ENCODE data around the gene GARIN5B. TPM values are rescaled to one million over a fixed set of nuclear protein-coding genes. Genes with fewer than 3 reads are reported as not detected.

GARIN5B gene
- total RNA-seq, 1 experiment from 2014 or later = not detected

DNA sequence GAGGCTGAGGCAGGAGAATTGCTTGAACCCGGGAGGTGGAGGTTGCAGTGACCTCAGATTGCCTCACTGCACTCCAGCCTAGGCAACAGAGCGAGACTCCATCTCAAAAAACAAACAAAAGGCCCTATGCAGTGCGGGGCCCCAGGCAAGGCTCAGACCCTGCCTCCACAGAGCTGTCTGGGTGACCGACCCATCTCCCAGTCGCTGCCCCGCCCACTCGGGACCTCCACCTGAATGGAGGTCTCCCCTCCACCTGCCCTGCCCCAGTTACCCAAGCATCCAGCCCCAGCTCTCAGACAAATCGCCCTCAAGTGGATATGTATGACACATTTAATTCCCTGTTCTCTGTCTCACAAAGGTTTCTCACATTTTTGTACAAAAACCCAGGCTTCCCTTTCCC, 2.2 kb upstream of the GARIN5B start:
- BruUV-seq (replicated peaks) = no TSS peak

DNA sequence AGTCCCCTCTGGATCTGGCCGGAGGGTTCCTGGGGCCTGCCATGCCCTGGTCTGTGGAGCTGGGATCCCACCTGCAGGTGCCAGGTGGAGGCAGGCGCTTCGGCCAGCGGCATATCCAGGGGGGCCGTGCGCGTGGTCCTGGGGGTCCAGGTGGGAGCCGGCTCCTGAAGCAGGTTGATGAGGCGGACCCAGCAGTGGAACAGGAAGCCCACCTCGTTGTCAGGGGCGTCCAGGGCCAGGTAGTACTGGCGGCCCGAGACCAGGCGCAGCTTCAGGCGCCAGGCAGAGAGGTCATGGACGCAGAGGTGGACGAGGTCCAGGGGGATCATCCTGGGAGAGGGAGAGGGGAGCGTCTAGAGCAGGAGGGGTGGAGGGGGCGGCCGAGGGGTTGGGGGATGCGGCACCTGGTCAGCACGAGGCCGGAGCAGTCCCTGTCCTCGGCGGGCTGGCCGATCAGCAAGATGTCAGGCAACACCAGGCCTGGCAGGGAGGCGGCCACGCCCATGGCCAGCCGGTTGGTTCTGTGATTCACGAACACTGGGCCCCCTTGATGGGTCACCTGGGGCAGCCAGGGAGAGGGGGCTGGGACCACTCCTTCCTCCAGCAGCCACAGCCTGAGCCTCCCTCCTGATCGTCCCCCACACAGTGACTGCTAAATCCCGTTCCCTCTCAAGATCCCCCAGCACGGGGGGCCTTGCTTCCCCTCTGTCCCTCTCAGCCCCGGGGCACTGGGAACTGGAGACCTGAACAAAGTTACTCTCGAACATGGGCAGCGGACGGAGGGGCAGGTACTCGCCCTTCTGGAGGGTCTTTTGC, 678 bp downstream of the GARIN5B start:
- TF ChIP-seq, protein P1, sequence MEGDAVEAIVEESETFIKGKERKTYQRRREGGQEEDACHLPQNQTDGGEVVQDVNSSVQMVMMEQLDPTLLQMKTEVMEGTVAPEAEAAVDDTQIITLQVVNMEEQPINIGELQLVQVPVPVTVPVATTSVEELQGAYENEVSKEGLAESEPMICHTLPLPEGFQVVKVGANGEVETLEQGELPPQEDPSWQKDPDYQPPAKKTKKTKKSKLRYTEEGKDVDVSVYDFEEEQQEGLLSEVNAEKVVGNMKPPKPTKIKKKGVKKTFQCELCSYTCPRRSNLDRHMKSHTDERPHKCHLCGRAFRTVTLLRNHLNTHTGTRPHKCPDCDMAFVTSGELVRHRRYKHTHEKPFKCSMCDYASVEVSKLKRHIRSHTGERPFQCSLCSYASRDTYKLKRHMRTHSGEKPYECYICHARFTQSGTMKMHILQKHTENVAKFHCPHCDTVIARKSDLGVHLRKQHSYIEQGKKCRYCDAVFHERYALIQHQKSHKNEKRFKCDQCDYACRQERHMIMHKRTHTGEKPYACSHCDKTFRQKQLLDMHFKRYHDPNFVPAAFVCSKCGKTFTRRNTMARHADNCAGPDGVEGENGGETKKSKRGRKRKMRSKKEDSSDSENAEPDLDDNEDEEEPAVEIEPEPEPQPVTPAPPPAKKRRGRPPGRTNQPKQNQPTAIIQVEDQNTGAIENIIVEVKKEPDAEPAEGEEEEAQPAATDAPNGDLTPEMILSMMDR (IDR thresholded peaks at IDR 0.05; ENCODE audit: unreplicated experiment) = no peak
- H3K9me3 Mint-ChIP-seq (ENCODE audit: low read depth, unreplicated experiment) = no peaks in the 10 kb centered on the region
- no peak for DNase-seq
- H3K36me3 Mint-ChIP-seq (ENCODE audit: insufficient read depth, unreplicated experiment) = peaks cover 4% of the 10 kb centered on the region
- intact Hi-C loops (cut with micrococcal nuclease; ENCODE audit: unreplicated experiment) = no loop called here
- H3K4me1 Mint-ChIP-seq (ENCODE audit: low read depth, unreplicated experiment) = no peaks in the 10 kb centered on the region
- CTCF ChIA-PET = interaction anchor here (1.1 kb wide), 1 partner anchor 61 kb away, joined by 3 read pairs; no protein-coding TSS in a partner anchor
- peaks cover 65% of the 10 kb centered on the region for H3K27me3 Mint-ChIP-seq (ENCODE audit: unreplicated experiment)
- no peak overlapping the region for H3K4me3 Mint-ChIP-seq (ENCODE audit: low read depth, unreplicated experiment)
- no TSS peak for BruUV-seq (replicated peaks)
- no peak overlapping the region for H3K27ac Mint-ChIP-seq (ENCODE audit: unreplicated experiment)

More for the DNA sequence above, 2.2 kb upstream of the GARIN5B start:
- CTCF ChIA-PET = no interaction called here
- intact Hi-C loops (cut with micrococcal nuclease; ENCODE audit: unreplicated experiment) = no loop called here
- peaks cover 7% of the 10 kb centered on the region for H3K4me1 Mint-ChIP-seq (ENCODE audit: low read depth, unreplicated experiment)
- H3K9me3 Mint-ChIP-seq (ENCODE audit: low read depth, unreplicated experiment) = no peaks in the 10 kb centered on the region
- H3K27ac Mint-ChIP-seq (ENCODE audit: unreplicated experiment) = no peak overlapping the region
- no peak for DNase-seq
- no peak overlapping the region for H3K4me3 Mint-ChIP-seq (ENCODE audit: low read depth, unreplicated experiment)
- H3K36me3 Mint-ChIP-seq (ENCODE audit: insufficient read depth, unreplicated experiment) = peaks cover 15% of the 10 kb centered on the region
- H3K27me3 Mint-ChIP-seq (ENCODE audit: unreplicated experiment) = peaks cover 72% of the 10 kb centered on the region
- TF ChIP-seq, protein P1 (IDR thresholded peaks at IDR 0.05; ENCODE audit: unreplicated experiment) = no peak

GRCh38 chr19:55360902-55361301, 2.2 kb downstream of the GARIN5B start:
- CTCF ChIA-PET = interaction anchor here (0.6 kb wide), 1 partner anchor 219 kb away, joined by 4 read pairs; no protein-coding TSS in a partner anchor
- Mint-ChIP-seq H3K4me1 (ENCODE audit: low read depth, unreplicated experiment) (no peaks in the 10 kb centered on the region), H3K27me3 (ENCODE audit: unreplicated experiment) (peaks cover 65% of the 10 kb centered on the region), H3K9me3 (ENCODE audit: low read depth, unreplicated experiment) (no peaks in the 10 kb centered on the region), H3K36me3 (ENCODE audit: insufficient read depth, unreplicated experiment) (no peaks in the 10 kb centered on the region), H3K27ac (ENCODE audit: unreplicated experiment) (no peak overlapping the region), H3K4me3 (ENCODE audit: low read depth, unreplicated experiment) (no peak overlapping the region)
- intact Hi-C loops (cut with micrococcal nuclease; ENCODE audit: unreplicated experiment) = no loop called here
- DNase-seq = no peak
- BruUV-seq (replicated peaks) = no TSS peak
- TF ChIP-seq, protein P1 (IDR thresholded peaks at IDR 0.05; ENCODE audit: unreplicated experiment) = no peak

GRCh38 chr19:55358943-55359908, 3.8 kb downstream of the GARIN5B start:
- peaks cover 63% of the 10 kb centered on the region for H3K27me3 Mint-ChIP-seq (ENCODE audit: unreplicated experiment)
- no peak overlapping the region for H3K27ac Mint-ChIP-seq (ENCODE audit: unreplicated experiment)
- peaks cover 6% of the 10 kb centered on the region for H3K36me3 Mint-ChIP-seq (ENCODE audit: insufficient read depth, unreplicated experiment)
- DNase-seq = no peak
- no peaks in the 10 kb centered on the region for H3K9me3 Mint-ChIP-seq (ENCODE audit: low read depth, unreplicated experiment)
- TF ChIP-seq, protein P1 (IDR thresholded peaks at IDR 0.05; ENCODE audit: unreplicated experiment) = no peak
- CTCF ChIA-PET = interaction anchor here (0.6 to 0.7 kb wide), 2 partner anchors 57 to 342 kb away, joined by 3 to 5 read pairs; no protein-coding TSS in a partner anchor
- intact Hi-C loops (cut with micrococcal nuclease; ENCODE audit: unreplicated experiment) = no loop called here
- H3K4me3 Mint-ChIP-seq (ENCODE audit: low read depth, unreplicated experiment) = no peak overlapping the region
- no TSS peak for BruUV-seq (replicated peaks)
- no peaks in the 10 kb centered on the region for H3K4me1 Mint-ChIP-seq (ENCODE audit: low read depth, unreplicated experiment)
